MV-4-11 (cell line): ENCODE data around the gene ACBD6.

Source experiments
- DNase-seq: peaks from one replicate; lab custom pipeline; 2025; lab: John Stamatoyannopoulos, UW

The ACBD6 gene

DNA sequence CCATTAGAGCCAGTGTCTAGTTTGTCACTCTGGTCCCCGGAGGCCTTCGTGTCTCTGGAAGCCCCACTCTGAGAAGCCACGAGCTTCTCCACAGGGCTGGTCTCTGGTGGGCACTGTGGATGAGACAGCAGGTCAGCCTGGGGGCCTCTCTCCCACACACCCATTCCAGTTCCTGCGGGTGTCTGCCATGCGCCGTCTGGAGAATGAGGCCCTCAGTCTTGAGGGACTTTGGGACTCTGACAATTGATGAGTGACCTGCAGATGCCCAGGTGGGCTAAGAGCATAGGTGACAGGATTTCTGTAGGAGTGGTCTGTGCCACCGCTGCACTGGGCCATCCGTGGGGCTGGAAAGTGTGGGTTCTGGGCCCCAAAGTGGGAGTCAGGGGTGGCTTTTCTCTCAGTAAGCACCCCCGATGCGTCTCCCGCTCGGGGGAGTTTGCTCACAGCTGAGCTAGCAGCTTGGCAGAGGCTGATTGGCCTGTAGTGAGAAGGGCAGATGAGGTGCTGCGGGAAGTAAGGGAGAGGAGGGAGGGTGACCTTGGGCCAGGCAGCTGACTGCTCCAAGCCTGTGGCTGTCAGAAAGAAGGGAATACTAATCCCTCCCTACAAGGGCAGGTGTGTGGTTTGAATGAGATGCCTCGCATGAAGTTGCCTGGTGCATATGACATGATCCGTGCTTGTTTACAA is 245.9 kb downstream of the ACBD6 start:
- no peak for DNase-seq

DNA sequence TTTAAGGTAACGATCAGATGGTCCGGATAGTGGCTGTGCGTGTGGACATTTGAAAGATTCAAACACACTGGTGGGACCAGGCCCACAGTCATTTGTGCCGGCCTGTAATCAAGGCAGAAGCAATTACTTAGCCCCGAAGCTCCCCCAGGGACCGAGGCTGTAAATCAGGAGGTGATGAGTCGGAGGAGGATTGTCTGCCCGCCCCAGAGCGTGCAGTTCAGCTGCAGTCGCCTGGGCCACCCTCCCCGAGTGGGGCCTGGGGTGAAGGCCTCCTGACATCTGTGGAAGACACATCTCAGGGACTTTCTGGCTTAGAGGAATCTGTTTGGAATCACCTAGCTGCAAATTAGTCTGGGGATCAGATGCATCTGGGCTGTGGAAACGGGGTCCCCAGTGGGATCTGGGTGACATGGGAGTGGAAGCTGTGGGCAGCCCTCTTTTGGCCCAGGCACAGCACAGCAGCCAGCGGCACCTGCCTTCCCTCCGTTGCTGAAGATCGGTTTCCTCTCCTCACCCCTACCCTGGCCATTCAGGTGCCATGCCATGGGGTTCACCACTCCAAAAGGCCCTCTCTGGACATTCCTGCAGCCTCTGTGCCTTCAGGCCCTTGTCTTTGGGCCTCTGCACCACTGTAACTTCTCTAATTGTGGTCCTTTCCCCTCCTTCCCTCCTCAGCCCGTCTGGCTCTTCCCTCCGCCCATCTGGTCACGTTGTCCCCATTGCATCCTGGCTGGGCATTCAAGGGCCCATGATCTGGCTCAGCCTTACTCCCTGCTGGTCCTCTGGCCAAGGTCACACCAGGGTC is 246.6 kb downstream of the ACBD6 start:
- DNase-seq = no peak

DNA sequence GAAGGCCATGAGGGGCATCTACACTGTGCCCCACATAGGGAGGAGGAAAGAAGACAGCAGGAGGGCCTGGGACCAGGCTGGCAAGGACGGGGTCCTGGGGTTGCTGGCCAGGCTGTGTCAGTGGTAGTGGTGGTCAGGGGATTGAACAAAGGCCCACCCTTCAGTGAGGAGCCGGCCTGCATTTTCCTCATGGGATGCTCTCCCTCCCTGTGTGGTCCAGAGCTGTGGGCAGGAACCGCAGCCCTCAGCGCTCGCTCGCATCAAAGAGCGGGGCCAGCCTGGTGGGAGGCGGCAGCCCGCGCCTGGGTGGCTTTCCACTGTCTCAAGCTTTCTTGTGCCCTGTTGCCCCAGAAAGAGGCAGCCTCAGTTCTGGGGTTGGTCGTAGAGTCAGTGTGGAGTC is 247.5 kb downstream of the ACBD6 start:
- no peak for DNase-seq

DNA sequence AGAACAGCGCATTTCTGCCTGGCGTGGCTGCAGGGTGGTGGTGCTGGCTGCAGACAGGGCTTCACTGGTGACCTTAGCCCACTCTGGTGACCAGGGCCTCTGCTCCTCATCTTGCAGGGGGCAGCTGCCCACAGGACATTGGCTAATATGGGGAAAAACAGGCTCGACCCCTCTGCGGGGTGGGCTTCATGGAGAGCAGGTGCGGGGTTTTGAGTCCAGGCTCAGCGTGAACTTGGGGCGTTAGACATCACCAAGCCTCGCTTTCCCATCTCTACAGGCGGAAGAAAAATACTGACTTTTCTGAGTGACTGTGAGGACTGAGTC is 247.9 kb downstream of the ACBD6 start:
- DNase-seq = no peak

DNA sequence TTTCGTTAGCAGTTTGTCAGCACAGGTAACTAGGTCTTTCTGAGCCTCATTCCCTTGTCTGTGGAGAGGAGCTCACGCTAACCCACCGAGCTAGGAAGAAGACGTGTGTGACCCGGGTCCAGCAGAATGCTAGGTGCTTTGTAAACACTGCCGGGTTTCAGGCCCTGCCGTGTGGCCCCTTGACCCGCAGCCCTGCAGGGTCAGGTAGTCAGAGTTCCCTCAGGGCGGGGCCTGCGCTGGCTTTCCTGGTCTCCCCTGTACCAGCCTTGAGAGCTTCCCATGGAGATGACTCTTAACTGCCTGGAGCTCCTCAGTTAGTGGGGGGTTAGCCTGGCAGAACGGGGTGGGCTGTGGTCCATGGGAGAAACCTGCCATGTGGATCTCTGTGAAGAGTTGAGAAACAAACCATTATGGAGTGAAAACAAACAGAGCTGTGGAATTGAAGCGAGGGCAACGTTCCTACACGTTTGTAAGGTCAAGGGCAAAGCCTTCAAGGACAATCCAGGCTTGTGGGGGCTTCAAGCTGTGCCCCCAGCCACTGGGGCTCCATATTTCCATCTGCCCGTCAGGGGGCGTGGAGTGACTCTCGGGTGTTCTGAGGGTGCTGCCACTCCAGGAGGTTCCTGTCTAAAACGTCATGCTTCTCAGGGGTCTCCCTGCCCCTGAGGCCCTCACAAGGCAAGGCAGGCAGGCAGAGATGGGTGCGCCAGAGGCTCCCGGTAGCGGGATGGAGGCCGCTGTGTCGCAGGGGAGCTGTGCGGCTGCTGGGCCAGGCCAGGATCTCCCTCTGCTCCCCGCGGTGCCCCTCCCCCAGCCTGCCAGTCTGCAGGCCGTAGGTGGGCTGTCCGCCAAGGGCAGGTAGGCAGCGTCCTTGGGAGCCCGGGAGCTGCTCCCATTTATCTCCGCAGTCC is 248.5 kb downstream of the ACBD6 start:
- DNase-seq = no peak

DNA sequence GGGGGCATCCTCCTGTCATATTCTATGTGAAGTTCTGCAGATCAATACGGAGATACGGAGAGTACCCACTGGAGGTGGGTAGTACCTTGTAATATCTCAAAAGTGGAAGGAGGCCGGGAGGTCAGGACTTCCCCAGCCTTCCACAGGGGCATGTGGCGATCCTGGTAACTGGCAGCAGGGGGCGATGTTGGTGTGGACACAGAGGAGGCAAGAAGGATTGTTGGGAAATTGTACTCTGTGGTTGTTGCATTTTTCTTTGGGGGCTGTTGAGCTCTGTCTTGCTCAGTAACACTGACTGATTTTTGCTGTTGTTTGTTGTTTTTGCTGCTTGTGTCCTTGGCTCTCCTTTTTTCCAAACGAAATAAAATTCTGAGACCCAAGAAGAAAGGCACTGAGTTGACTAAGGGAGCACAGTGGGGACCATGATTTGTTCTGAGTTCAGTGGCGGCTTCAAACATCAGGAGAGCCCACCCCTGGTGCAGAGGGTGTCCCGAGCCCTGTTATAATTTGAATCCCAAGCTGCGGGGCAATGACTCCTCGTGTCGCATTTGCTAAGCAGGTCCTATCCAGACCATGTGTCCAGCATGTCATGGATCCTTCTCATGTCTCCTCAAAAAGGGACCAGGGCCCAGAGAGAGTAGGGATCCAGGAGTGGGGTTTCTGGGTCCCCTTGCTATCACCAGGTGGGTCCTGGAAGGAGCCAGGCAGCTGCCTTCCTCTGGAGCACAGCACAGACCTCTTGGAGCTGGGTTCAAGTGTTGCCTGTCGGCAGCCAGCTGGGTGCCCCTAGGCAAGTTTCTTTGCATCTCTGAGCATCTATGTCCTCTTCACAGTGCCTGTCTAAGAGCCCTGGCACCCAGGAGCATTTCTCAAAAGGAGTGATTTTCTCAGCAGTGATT is 249.5 kb downstream of the ACBD6 start:
- peak; percentile 63 for DNase-seq

DNA sequence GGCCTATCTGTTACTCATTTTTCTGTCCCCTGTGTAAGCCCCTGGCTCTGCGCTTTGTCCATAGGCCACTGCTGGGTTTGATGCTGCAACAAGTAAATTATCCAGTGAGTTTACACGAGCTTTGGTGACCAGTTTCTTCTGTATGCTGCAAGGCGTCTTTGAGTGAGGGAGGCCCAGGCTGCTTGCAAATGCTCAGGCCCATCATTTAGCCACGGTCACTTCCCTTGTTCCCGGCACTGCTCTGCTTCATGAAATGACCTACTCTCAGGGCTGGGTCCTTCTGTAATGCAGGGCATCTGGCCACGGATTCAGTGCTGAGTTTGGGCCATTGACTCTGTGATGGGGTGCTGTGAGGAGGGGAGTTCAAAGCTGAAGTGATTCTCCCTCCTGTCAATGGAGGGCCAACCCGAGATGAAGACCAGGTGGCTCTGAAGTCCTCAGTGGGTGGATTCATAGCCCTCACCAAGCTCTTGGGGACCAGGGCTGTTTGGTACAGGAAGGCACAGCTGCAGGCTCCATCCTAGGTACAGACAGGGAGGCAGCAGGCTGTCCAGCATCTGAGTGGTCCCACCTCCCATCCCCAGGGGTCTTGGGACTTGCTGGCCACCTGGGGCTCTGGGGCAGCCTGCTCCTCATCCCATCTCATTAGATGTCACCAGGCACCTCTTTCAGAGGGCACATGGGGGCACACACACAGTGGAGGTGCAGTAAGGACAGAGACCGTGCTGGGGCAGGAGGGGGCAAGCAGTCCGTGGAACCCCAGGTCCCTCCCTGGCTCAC is 250.7 kb downstream of the ACBD6 start:
- no peak for DNase-seq

DNA sequence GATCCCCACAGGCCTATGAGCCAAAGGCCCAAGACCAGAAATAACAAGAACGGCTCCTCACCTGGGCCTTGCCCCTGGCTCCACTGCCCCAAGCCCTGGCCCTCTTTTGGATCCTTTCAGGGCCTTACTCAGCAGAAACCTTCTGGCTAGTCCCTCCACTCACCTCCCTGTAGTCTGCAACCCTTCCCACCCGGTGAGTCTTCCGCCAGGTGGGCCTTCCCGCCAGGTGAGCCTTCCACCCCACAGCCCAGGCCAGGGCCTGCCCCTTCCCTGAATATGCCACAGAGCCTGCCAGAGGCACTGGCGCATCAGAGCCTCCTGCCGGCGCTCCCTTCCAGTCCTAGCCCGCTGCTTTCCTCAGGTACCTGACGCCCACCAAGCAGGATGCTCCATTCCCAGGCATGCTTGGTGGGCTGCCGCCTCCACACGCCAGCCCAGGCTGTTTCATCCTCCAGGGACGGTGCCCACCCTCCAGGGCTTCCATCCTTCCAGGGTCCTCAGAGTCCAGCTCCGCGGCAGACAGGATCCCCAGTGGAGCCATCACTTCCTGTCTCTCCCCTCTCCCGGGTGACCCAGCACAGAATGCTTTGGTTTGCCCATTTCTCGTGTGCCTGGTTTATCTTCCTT is 251.4 kb downstream of the ACBD6 start:
- no peak for DNase-seq

DNA sequence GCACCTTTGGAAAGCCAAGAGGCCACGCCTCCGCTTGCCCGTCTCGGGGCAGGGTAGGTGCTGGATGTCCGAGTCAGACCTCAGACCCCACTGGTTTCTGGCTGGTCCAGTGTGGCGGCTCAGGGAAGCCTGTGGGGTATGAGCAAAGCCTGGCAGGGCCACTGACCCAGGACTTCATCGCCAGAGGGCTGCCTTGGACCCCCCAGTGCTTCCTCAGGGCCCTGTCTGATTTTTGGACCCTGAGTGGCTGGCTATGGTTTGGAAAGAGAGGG is 251.9 kb downstream of the ACBD6 start:
- DNase-seq = no peak

DNA sequence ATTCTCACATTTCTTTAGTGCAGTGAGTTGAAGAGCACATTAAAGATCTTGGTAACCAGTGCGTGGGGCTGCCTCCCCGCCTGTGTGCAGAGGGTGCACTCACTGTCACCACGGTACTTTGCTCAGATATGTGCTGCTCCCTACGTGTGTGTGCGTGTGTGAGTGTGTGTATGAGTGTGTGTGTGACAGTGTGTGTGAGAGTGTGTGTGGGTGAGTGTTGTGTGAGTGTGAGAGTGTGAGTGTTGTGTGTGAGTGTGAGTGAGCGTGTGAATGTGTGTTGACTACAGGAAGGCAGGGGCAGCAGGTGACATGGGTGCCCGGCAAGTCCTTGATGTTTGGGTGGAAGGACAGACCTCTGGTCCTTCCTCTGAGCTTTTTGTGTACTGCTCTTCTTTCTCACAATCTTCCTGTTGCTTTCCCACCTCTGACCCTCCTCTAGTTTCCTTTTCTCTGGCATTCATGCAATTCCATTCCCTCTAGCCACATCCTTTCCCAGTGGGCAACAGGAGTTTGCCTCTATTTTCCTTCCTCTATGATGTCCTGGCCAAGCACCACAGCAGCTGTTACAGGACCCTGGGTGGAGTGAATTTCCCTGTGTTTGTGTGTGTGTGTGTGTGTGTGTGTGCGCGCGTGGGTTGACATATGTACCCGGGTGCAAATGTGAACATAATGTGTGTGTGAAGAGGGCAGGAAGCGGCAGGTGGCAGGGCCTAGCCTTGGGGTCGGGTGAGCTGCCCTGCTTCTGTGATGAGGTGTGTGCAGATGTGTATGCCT is 252.5 kb downstream of the ACBD6 start:
- no peak for DNase-seq

DNA sequence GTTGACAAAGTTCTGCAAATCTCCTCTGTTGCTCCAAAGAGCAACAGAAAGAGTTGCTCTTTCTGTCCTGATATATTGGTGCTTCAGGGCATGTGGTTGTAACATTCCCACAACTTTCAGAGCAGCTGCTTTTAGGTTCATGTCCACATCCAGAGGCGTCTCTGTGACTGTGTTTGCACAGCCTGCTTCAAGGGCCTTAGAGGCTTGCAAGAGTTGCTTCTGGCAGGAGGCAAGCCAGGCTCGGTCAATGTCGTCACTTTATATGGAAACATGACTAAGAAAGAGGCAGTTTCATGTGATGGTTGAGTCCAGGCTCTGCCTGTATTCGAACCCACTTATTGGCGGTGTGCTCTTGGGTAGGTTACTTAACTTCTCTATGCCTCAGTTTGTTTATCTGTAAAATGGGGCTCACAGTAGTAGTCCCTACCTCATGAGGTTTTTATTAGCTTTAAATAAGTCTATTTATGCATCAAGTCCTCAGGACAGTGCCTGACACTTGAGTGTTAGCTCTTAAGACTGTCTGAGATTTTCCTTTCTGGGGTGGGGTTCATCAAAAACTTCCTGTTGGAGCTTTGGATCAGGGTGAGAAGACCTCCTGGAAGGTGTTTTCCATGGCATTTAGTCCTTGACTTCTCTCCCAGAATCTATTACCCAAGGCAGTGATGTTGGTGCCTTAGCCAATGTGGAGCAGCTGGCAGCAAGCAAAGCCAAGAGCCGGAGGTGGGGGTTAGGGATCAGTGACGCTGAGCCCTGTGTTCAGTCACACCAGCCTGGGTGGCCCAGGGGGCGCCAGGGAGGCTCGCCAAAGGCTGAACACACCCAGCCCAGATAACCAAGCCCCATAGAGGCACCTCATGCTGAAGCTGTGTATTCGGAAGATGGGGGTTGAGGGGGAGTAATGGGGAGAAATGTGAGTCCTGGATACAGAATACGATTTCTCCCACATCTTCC is 253.4 kb downstream of the ACBD6 start:
- DNase-seq = peak; percentile 14

DNA sequence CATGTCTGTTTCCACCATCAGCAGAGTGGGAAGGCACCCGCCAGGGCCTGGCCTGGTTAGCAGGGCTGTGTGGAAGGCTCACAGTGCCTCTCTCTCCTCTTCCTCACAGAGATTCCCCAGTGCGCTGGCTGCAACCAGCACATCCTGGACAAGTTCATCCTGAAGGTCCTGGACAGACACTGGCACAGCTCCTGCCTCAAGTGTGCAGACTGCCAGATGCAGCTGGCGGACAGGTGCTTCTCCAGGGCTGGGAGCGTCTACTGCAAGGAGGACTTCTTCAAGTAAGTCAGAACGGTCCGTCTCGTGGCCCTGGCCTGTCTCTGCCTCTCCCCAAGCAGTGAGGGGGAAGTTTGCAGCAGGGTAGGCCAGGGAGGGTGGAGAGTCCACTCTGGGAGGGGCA is 254.2 kb downstream of the ACBD6 start:
- no peak for DNase-seq

DNA sequence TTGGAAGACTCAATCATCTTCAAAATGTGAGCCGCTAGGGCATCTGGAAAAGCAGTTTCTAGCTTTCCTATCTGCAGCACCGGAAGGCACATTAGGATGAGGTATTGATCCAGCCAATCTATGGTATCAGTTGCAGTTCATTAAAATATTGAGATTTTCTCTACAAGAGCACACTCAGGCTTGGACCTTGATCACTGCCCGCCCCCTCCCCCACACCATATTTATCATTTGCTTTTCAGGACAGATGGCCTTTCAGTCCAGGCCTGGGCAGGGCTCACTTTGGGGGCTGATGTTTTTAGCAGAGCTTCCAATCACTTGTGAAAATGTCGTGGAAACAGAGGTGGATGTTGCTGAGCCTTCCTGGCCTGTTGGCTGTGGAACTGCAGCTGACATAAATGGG is 254.8 kb downstream of the ACBD6 start:
- DNase-seq = no peak

DNA sequence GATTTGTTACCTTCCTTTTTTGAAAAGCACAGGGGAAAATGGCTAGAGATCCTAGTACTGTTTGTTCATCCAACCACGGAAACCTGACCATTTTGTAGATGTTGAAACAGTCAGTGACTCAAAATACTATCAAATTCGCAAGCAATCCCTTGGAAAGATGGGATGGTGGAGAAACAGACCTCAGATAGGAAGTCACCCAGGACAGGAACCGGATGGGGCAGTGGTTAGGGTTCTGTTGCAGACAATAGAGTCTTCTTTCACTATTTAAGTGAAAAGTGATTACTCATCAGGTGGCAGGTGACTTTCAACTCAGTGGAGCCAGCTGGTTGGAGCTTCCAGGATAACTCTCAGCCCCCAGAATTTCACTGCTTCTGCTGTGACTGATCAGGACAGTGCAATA is 255.3 kb downstream of the ACBD6 start:
- peak; percentile 35 for DNase-seq

DNA sequence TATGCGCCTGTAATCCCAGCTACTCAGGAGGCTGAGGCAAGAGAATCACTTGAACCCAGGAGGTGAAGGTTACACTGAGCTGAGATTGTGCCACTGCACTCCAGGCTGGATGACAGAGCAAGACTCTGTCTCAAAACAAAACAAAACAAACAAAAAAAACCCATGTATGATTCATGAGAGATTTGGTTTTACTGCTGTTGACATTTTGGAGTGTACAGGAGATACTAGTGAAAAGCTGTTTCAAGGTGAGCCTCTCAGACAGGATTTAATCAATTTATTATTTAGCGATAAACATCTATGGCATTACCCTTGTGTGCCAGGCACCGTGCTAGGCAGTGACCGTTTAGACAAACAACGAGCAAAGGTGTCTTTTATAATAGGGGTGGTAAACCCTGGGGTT is 255.8 kb downstream of the ACBD6 start:
- DNase-seq = no peak

DNA sequence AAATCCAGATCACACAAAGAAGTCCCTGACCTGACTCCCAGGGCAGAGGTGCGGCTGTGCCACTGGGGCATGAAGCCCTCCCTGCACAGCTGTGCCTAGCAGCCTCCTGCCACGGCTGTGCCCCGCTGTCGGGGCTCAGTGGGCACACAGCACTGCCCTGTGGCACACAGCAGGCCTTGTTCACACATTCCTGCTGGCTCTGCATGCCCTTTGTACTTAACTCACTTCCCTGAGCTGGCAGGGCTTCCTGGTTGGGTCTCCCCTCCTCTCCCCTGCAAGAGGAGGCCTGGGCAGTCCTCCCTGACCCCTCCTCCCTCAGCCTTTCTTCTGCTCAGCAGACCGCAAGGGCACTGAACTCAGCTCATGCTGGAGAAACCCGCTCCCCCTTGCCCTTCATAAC is 257.5 kb downstream of the ACBD6 start:
- no peak for DNase-seq

DNA sequence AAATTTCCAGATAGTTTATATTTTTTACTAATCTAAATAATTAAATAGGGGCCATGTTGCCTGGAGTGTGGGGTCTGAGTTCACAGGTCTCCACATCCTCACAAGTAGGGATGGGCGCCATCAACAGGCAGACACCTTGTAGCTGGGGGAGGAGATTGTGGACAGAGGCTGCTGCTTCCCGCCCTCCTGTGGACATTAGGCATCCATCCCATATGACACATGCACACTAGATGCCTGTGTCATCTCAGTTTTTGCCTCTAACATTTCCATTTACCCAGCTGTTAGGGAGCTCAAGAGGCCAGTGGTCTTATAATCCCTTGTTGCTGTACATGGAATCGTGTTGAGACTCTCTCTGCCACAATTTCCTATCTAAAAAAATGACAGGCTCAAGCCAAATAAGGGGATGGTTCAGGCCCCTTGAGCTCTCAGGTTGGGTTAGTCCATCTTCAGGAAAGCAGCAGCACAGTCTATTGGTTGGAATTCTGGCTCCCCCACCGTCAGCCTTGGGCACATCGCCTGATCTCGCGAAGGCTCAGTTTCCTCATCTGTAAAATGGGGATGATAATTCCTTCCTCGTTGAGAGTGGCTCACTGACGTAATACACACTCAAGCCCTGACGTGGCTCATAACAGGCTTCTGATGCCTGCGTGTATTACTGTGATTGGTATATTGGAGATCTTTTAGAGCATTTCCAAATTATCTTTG is 258.7 kb downstream of the ACBD6 start:
- DNase-seq = no peak
